Measurements from ENCODE around the gene GAPVD1.

Gene GAPVD1

DNA sequence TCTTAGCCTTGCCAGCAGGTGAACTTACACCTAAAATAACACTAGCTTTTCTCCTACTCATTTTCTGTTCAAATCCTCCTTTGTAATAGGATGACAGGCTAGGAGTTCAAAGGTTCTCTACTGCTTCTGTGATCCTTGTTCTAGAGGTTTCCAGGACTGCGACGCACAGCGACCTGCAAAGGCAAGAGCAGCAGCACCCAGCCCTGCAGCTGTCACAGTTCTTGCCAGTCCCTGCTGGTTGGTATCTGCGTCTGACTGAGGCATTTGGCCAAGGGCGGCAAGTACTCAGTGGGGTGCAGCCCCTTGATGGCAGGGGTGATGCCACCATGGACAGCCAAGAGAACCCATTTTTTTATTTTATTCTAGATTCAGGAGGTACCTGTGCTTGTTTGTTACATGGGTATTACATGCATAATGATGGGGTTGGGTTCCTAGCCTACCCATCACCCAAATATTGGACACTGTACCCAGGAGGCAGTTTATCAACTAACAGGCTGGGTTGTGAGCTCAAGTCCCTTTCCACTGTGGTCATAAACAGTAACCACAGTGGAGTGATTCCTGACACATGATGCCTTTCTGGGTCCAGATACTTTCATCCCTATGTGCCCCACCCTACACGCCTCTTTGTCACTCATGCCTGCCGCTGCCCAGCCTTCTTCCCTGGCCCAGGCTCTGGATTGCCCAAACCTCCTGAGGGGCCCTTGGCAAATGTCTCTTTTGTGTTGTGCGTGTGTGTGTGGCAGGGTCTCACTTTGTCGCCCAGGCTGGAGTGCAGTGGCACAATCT is 111.0 kb downstream of the GAPVD1 start:
- Histone ChIP-seq H3K27me3 (ENCODE audit: insufficient read depth, low read length, poor library complexity) (peaks cover 7% of the 10 kb centered on the region), H3K4me3 (ENCODE audit: low read depth in 1 of 2, low read length in 2 of 2) (no peak overlapping the region), H3K27ac (ENCODE audit: low read length) (no peak overlapping the region), H3K9ac (ENCODE audit: low read depth, low read length) (no peak overlapping the region), H2AFZ (ENCODE audit: low read depth, low read length) (no peak overlapping the region), H3K36me3 (ENCODE audit: insufficient read depth, low read length) (no peaks in the 10 kb centered on the region), H3K4me1 (ENCODE audit: insufficient read depth, low read length) (peaks cover 12% of the 10 kb centered on the region), H3K9me3 (ENCODE audit: insufficient read depth, low read length, severe bottlenecking) (no peaks in the 10 kb centered on the region), H3K4me2 (ENCODE audit: insufficient read depth, low read length) (no peak overlapping the region), H3K79me2 (ENCODE audit: insufficient read depth, low read length) (no peaks in the 10 kb centered on the region), H4K20me1 (ENCODE audit: insufficient read depth, low read length) (no peaks in the 10 kb centered on the region)
- ATAC-seq (ENCODE audit: insufficient read depth, low read depth) = no peak
- TF ChIP-seq, protein P1, sequence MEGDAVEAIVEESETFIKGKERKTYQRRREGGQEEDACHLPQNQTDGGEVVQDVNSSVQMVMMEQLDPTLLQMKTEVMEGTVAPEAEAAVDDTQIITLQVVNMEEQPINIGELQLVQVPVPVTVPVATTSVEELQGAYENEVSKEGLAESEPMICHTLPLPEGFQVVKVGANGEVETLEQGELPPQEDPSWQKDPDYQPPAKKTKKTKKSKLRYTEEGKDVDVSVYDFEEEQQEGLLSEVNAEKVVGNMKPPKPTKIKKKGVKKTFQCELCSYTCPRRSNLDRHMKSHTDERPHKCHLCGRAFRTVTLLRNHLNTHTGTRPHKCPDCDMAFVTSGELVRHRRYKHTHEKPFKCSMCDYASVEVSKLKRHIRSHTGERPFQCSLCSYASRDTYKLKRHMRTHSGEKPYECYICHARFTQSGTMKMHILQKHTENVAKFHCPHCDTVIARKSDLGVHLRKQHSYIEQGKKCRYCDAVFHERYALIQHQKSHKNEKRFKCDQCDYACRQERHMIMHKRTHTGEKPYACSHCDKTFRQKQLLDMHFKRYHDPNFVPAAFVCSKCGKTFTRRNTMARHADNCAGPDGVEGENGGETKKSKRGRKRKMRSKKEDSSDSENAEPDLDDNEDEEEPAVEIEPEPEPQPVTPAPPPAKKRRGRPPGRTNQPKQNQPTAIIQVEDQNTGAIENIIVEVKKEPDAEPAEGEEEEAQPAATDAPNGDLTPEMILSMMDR (IDR thresholded peaks at IDR 0.05; ENCODE audit: borderline replicate concordance, extremely low read depth, low read length, poor library complexity, severe bottlenecking) = no peak
- no peak for TF ChIP-seq EZH2 (IDR thresholded peaks at IDR 0.05; ENCODE audit: borderline replicate concordance, low read depth, low read length, severe bottlenecking)
- no peak for DNase-seq

- Histone ChIP-seq H2AFZ (ENCODE audit: low read depth, low read length) (peak overlapping the region; percentile 61), H3K4me2 (ENCODE audit: insufficient read depth, low read length) (peak overlapping the region; percentile 72), H3K27me3 (ENCODE audit: insufficient read depth, low read length, poor library complexity) (peaks cover 7% of the 10 kb centered on the region), H3K9me3 (ENCODE audit: insufficient read depth, low read length, severe bottlenecking) (no peaks in the 10 kb centered on the region), H3K27ac (ENCODE audit: low read length) (no peak overlapping the region), H3K9ac (ENCODE audit: low read depth, low read length) (peak overlapping the region; percentile 39), H4K20me1 (ENCODE audit: insufficient read depth, low read length) (no peaks in the 10 kb centered on the region), H3K36me3 (ENCODE audit: insufficient read depth, low read length) (no peaks in the 10 kb centered on the region), H3K4me3 (ENCODE audit: low read depth in 1 of 2, low read length in 2 of 2) (peak overlapping the region in 1 of 2 experiments; percentile 42; a peak in 1 of 4 replicates), H3K4me1 (ENCODE audit: insufficient read depth, low read length) (peaks cover 12% of the 10 kb centered on the region), H3K79me2 (ENCODE audit: insufficient read depth, low read length) (no peaks in the 10 kb centered on the region)
- TF ChIP-seq EZH2 (IDR thresholded peaks at IDR 0.05; ENCODE audit: borderline replicate concordance, low read depth, low read length, severe bottlenecking) = no peak
- TF ChIP-seq, protein P1 (IDR thresholded peaks at IDR 0.05; ENCODE audit: borderline replicate concordance, extremely low read depth, low read length, poor library complexity, severe bottlenecking) = peak; percentile 83
- peak; percentile 93 for ATAC-seq (ENCODE audit: insufficient read depth, low read depth)
- peak; percentile 71 for DNase-seq
Observed at GRCh38 chr9:125374443-125375309, 113.0 kb downstream of the GAPVD1 start.

- ATAC-seq (ENCODE audit: insufficient read depth, low read depth) (no peak), DNase-seq (no peak)
- Histone ChIP-seq H3K4me1 (ENCODE audit: insufficient read depth, low read length) (peaks cover 12% of the 10 kb centered on the region), H3K79me2 (ENCODE audit: insufficient read depth, low read length) (no peaks in the 10 kb centered on the region), H3K9me3 (ENCODE audit: insufficient read depth, low read length, severe bottlenecking) (no peaks in the 10 kb centered on the region), H3K27ac (ENCODE audit: low read length) (no peak overlapping the region), H3K4me3 (ENCODE audit: low read depth in 1 of 2, low read length in 2 of 2) (no peak overlapping the region), H2AFZ (ENCODE audit: low read depth, low read length) (no peak overlapping the region), H3K27me3 (ENCODE audit: insufficient read depth, low read length, poor library complexity) (peaks cover 7% of the 10 kb centered on the region), H3K9ac (ENCODE audit: low read depth, low read length) (no peak overlapping the region), H3K36me3 (ENCODE audit: insufficient read depth, low read length) (no peaks in the 10 kb centered on the region), H4K20me1 (ENCODE audit: insufficient read depth, low read length) (no peaks in the 10 kb centered on the region), H3K4me2 (ENCODE audit: insufficient read depth, low read length) (no peak overlapping the region)
- TF ChIP-seq, protein P1 (IDR thresholded peaks at IDR 0.05; ENCODE audit: borderline replicate concordance, extremely low read depth, low read length, poor library complexity, severe bottlenecking) = no peak
- no peak for TF ChIP-seq EZH2 (IDR thresholded peaks at IDR 0.05; ENCODE audit: borderline replicate concordance, low read depth, low read length, severe bottlenecking)
Observed at GRCh38 chr9:125375820-125376219, 114.2 kb downstream of the GAPVD1 start.

All from DND-41 (cell line).